H1 (cell line): ENCODE measurements around the gene KMT5B. TPM values are rescaled to one million over a fixed set of nuclear protein-coding genes. Genes with fewer than 3 reads are reported as not detected.

Experiments used
- CTCF ChIA-PET: fragments of 300-600 bp; sonication (Branson Sonifier 250); formaldehyde crosslinking; loops from one replicate; lab custom pipeline; 2021; ENCODE audit not compliant: partially characterized antibody; lab: Charles Lee
- POLR2A ChIA-PET: fragments of 300-600 bp; sonication (Branson Sonifier 250); formaldehyde crosslinking; loops from one replicate; lab custom pipeline; 2021; ENCODE audit warnings: inconsistent platforms; ENCODE audit not compliant: partially characterized antibody; lab: Charles Lee
- DNase-seq, 2 experiments: peaks; one replicate each; pipeline versions ENCODE4 v3.0.0 to v3.0.0-alpha.2; 2010 to 2022; ENCODE audit warnings: low spot score in 2 of 2, low read depth in 1 of 2, mixed read lengths in 1 of 2
- FAIRE-seq: peaks from 2 replicates; lab custom pipeline; 2011; peaks lifted over from hg19 to GRCh38; lab: Jason Lieb, UNC
- H2AFZ ChIP-seq: 2 replicates; pipeline ENCODE4 v1.8.1; 2012; ENCODE audit warnings: low read length, inconsistent platforms
- H2AK5ac ChIP-seq: 2 replicates; pipeline ENCODE4 v1.6.1; 2013; ENCODE audit warnings: low read depth, low read length
- H2BK120ac ChIP-seq: replicated peaks from 2 replicates; pipeline ENCODE3; 2013; ENCODE audit warnings: low read depth, low read length, inconsistent platforms
- H2BK12ac ChIP-seq: 2 replicates; pipeline ENCODE4 v1.6.1; 2013; ENCODE audit warnings: low read depth, low read length
- H2BK15ac ChIP-seq: 2 replicates; pipeline ENCODE4 v1.6.1; 2013; ENCODE audit warnings: low read length
- H2BK20ac ChIP-seq: 2 replicates; pipeline ENCODE4 v1.6.1; 2013; ENCODE audit warnings: low read length
- H2BK5ac ChIP-seq: 2 replicates; pipeline ENCODE4 v1.6.1; 2013; ENCODE audit warnings: low read depth, low read length
- H3K14ac ChIP-seq: 2 replicates; pipeline ENCODE4 v1.6.1; 2013; ENCODE audit warnings: inconsistent platforms; ENCODE audit not compliant: insufficient read length
- H3K18ac ChIP-seq: 2 replicates; pipeline ENCODE4 v1.6.1; 2013; ENCODE audit warnings: low read length; ENCODE audit errors: extremely low read depth
- H3K23ac ChIP-seq: 2 replicates; pipeline ENCODE4 v1.6.1; 2013; ENCODE audit warnings: inconsistent platforms; ENCODE audit not compliant: insufficient read length
- H3K23me2 ChIP-seq: 2 replicates; pipeline ENCODE4 v1.6.1; 2013; ENCODE audit warnings: low read depth, low read length
- H3K27ac ChIP-seq: 2 replicates; pipeline ENCODE4 v1.6.1; 2011; ENCODE audit warnings: low read depth, low read length, inconsistent platforms
- H3K27me3 ChIP-seq, 4 experiments: replicated peaks in 1 of 4; 1 replicate in 1 of 4; 2 replicates in 3 of 4; pipeline versions ENCODE4 v1.6.1 to v1.8.1; 2011 to 2013; ENCODE audit warnings: low read length in 3 of 4, mild to moderate bottlenecking in 3 of 4, inconsistent platforms in 2 of 4, mixed read lengths in 2 of 4, moderate library complexity in 1 of 4; ENCODE audit not compliant: control insufficient read depth in 3 of 4, insufficient read depth in 3 of 4; ENCODE audit errors: extremely low read depth in 1 of 4
- H3K36me3 ChIP-seq, 4 experiments: 2 replicates each; pipeline versions ENCODE4 v1.6.1 to v1.8.1; 2011 to 2013; ENCODE audit warnings: mild to moderate bottlenecking in 4 of 4, low read length in 3 of 4, moderate library complexity in 2 of 4, control low read depth in 1 of 4, inconsistent platforms in 1 of 4; ENCODE audit not compliant: insufficient read depth in 4 of 4, control insufficient read depth in 2 of 4
- H3K4ac ChIP-seq: replicated peaks from 2 replicates; pipeline ENCODE3; 2013; ENCODE audit warnings: low read length, low read depth, mixed read lengths, inconsistent platforms; ENCODE audit not compliant: insufficient read length
- H3K4me1 ChIP-seq, 4 experiments: replicated peaks in 1 of 4; 1 replicate in 1 of 4; 2 replicates in 3 of 4; pipeline versions ENCODE4 v1.6.1 to v1.8.1; 2011 to 2013; ENCODE audit warnings: low read length in 3 of 4, inconsistent platforms in 2 of 4, mixed read lengths in 1 of 4; ENCODE audit not compliant: insufficient read depth in 4 of 4, control insufficient read depth in 3 of 4
- H3K4me2 ChIP-seq, 2 experiments: 2 replicates each; pipeline versions ENCODE4 v1.6.1 to v1.8.1; 2011 to 2013; ENCODE audit warnings: low read depth in 2 of 2, low read length in 2 of 2, control low read depth in 1 of 2, inconsistent platforms in 1 of 2, mild to moderate bottlenecking in 1 of 2; ENCODE audit not compliant: insufficient read depth in 1 of 2
- H3K4me3 ChIP-seq, 4 experiments: fragments of 200-600, 300-600 bp in 1 of 4; sonication (generic), shearing (Covaris generic), sonication (Bioruptor Twin) in 1 of 4; 2 replicates each; pipeline versions ENCODE4 v1.5.1 to v1.8.1; 2011 to 2016; ENCODE audit warnings: low read length in 4 of 4, low read depth in 3 of 4, control low read depth in 2 of 4, inconsistent platforms in 2 of 4, mild to moderate bottlenecking in 2 of 4, mixed read lengths in 1 of 4, moderate library complexity in 1 of 4; ENCODE audit not compliant: insufficient read depth in 2 of 4; ENCODE audit errors: extremely low read depth in 1 of 4
- H3K56ac ChIP-seq: replicated peaks from 2 replicates; pipeline ENCODE3; 2013; ENCODE audit warnings: low read depth, mild to moderate bottlenecking, mixed read lengths, low read length, inconsistent platforms; ENCODE audit not compliant: insufficient read length
- H3K79me1 ChIP-seq: 2 replicates; pipeline ENCODE4 v1.6.1; 2013; ENCODE audit warnings: low read depth, low read length, control low read depth
- H3K79me2 ChIP-seq, 2 experiments: 2 replicates each; pipeline versions ENCODE4 v1.6.1 to v1.8.1; 2012 to 2013; ENCODE audit warnings: low read length in 2 of 2, mild to moderate bottlenecking in 2 of 2, inconsistent platforms in 1 of 2; ENCODE audit not compliant: insufficient read depth in 2 of 2, control insufficient read depth in 1 of 2
- H3K9ac ChIP-seq, 4 experiments: replicated peaks in 1 of 4; 1 replicate in 1 of 4; 2 replicates in 3 of 4; pipeline versions ENCODE4 v1.6.1 to v1.8.1; 2011 to 2013; ENCODE audit warnings: low read depth in 3 of 4, low read length in 3 of 4, control low read depth in 2 of 4, mild to moderate bottlenecking in 2 of 4, moderate library complexity in 2 of 4, inconsistent platforms in 1 of 4; ENCODE audit errors: extremely low read depth in 1 of 4
- H3K9me3 ChIP-seq, 2 experiments: 2 replicates each; pipeline versions ENCODE4 v1.6.1 to v1.8.1; 2012 to 2013; ENCODE audit warnings: mild to moderate bottlenecking in 2 of 2, moderate library complexity in 2 of 2, control low read depth in 1 of 2, inconsistent platforms in 1 of 2, low read depth in 1 of 2, low read length in 1 of 2, mixed read lengths in 1 of 2; ENCODE audit not compliant: insufficient read depth in 2 of 2
- H4K20me1 ChIP-seq, 2 experiments: replicated peaks in 1 of 2; 2 replicates each; pipeline versions ENCODE3 to v1.8.1; 2011 to 2013; ENCODE audit warnings: inconsistent platforms in 2 of 2, low read length in 2 of 2, mild to moderate bottlenecking in 1 of 2; ENCODE audit not compliant: insufficient read depth in 2 of 2, control insufficient read depth in 1 of 2
- H4K5ac ChIP-seq: 2 replicates; pipeline ENCODE4 v1.6.1; 2013; ENCODE audit warnings: low read length, low read depth, mixed read lengths, inconsistent platforms; ENCODE audit not compliant: insufficient read length
- H4K8ac ChIP-seq: 2 replicates; pipeline ENCODE4 v1.8.0; 2013; ENCODE audit warnings: mild to moderate bottlenecking, moderate library complexity, low read length, inconsistent platforms; ENCODE audit not compliant: insufficient read depth; ENCODE audit errors: extremely low read depth
- H4K91ac ChIP-seq: replicated peaks from 2 replicates; pipeline ENCODE3; 2013; ENCODE audit warnings: low read length, mixed read lengths, inconsistent platforms; ENCODE audit not compliant: insufficient read length
- CBX8 ChIP-seq: fragments of 300-800, 300-1000 bp; sonication (generic); IDR thresholded peaks from 2 replicates; pipeline ENCODE4 v1.7.1; 2016; ENCODE audit warnings: low read depth, low read length, borderline replicate concordance
- EP300 ChIP-seq, 2 experiments: IDR thresholded peaks; 1 replicate in 1 of 2; 2 replicates in 1 of 2; pipeline ENCODE4 v1.6.1; 2011 to 2012; ENCODE audit warnings: low read depth in 2 of 2, low read length in 2 of 2, mild to moderate bottlenecking in 2 of 2, borderline replicate concordance in 1 of 2, inconsistent platforms in 1 of 2, moderate library complexity in 1 of 2
- KDM4A ChIP-seq: IDR thresholded peaks from one replicate; pipeline ENCODE4 v1.7.1; 2012; ENCODE audit warnings: low read depth, mild to moderate bottlenecking, moderate library complexity, low read length, inconsistent platforms; ENCODE audit not compliant: severe bottlenecking
- NANOG ChIP-seq: IDR thresholded peaks from 2 replicates; pipeline ENCODE4 v1.6.1; 2011; ENCODE audit warnings: low read length, low read depth, mild to moderate bottlenecking, inconsistent platforms; ENCODE audit not compliant: insufficient read depth, poor library complexity, severe bottlenecking
- RAD21 ChIP-seq, 2 experiments: IDR thresholded peaks in 1 of 2; conservative IDR thresholded peaks in 1 of 2; 2 replicates each; pipeline ENCODE4 v1.6.1; 2011; ENCODE audit warnings: low read depth in 2 of 2, low read length in 2 of 2, improper control_type of control experiment in 1 of 2, inconsistent platforms in 1 of 2, mild to moderate bottlenecking in 1 of 2, moderate library complexity in 1 of 2
- RFX5 ChIP-seq: IDR thresholded peaks from 2 replicates; pipeline ENCODE4 v1.6.1; 2011; ENCODE audit warnings: low read depth, low read length, improper control_type of control experiment, borderline replicate concordance
- WGBS, 2 experiments: shearing (Covaris generic) in 1 of 2; methylation state at CpG; one replicate each; pipeline versions ENCODE4 v1.1.6 to v1.1.7; 2013 to 2015; ENCODE audit warnings: low lambda C conversion rate in 2 of 2, mixed read lengths in 2 of 2, inconsistent platforms in 1 of 2, low coverage in 1 of 2, missing lambda C conversion rate in 1 of 2; ENCODE audit not compliant: insufficient replicate concordance in 2 of 2, insufficient coverage in 1 of 2, insufficient read length in 1 of 2; ENCODE audit errors: extremely low coverage in 1 of 2, missing lambda C conversion rate in 1 of 2; 5-methylcytosine and 5-hydroxymethylcytosine counted together
- polyA plus RNA-seq, 7 experiments: library from polyadenylated mRNA; depleted of rRNA in 3 of 7; stranded (reverse) in 5 of 7; unstranded in 2 of 7; fragments of >200 nt in 5 of 7; fragments of 200-250 nt in 2 of 7; gene quantifications; 1 replicate in 5 of 7; 2 replicates in 1 of 7; 4 replicates in 1 of 7; pipeline versions ENCODE4 v1.2.1 to v1.2.3, GENCODE V29; 2011 to 2013; ENCODE audit warnings: missing spikeins in 2 of 7, mixed read lengths in 2 of 7
- total RNA-seq: library from RNA; stranded (reverse); fragmentation: NEBNext Ultra II Directional; extraction: Animal tissue kit (Norgen Biotek cat#: 25700); gene quantifications from 2 replicates; pipeline ENCODE4 v1.2.1, GENCODE V29; 2021
- TF ChIP-seq, protein P1 (sequence below): IDR thresholded peaks from 2 replicates; pipeline ENCODE4 v1.6.1; 2012; ENCODE audit warnings: inconsistent platforms

The KMT5B gene
- total and polyA plus RNA-seq, 2 of the 8 experiments (the other 6 are each of a cell fraction or from before 2014, with no cell fraction given), result 11.0 to 40.8 TPM

DNA sequence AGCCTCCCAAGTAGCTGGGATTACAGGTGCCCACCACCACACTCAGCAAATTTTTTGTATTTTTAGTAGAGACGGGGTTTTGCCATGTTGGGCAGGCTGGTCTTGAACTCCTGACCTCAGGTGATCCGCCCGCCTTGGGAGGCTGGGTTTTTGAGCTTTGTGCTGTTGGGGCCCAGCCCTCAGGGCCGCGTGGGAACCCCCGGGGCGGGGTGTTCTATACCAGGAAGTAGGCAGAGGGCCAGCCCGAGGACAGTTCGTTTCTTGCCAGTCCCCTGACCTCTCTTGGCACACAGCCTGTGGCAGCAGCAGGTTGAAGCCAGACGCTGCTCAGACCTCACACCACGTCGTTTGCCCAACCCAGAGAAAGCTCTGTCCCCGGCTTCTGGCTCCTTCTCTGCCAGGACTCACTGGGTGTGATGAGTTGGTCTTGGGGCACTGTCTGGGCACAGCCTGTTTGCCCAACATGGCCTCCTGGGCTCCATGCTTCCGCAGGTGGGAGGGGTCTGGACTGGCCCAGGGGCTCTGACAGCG, 67.0 kb downstream of the KMT5B start:
- Histone ChIP-seq H3K18ac (no peak overlapping the region), H4K20me1 (no peaks in the 10 kb centered on the region), H3K4ac (no peak overlapping the region), H3K79me1 (no peaks in the 10 kb centered on the region), H3K14ac (no peak overlapping the region), H2AK5ac (no peak overlapping the region), H2BK15ac (no peak overlapping the region), H3K27ac (no peak overlapping the region), H3K79me2 (no peaks in the 10 kb centered on the region)
- ChIA-PET CTCF (interaction anchor here (0.6 to 1.7 kb wide), 5 partner anchors 9 to 120 kb away, joined by 3 to 5 read pairs (median 5); no protein-coding TSS in a partner anchor), POLR2A (interaction anchor here (0.7 to 2.0 kb wide), 7 partner anchors 12 to 94 kb away, joined by 3 to 6 read pairs (median 4); partner anchors contain the start of gene CHKA)
- 94% methylated on average over 13 of the region's 15 CpGs; no CpG with 5 or more reads in 1 of the 2 experiments for WGBS, 2 experiments
- no peak for TF ChIP-seq RFX5
- no peak for TF ChIP-seq KDM4A
- no peak for TF ChIP-seq CBX8
- TF ChIP-seq, protein P1, sequence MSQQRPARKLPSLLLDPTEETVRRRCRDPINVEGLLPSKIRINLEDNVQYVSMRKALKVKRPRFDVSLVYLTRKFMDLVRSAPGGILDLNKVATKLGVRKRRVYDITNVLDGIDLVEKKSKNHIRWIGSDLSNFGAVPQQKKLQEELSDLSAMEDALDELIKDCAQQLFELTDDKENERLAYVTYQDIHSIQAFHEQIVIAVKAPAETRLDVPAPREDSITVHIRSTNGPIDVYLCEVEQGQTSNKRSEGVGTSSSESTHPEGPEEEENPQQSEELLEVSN, result no peak
- no peak for TF ChIP-seq NANOG
- TF ChIP-seq RAD21 (IDR thresholded peaks at IDR 0.05 in 1 of 2, conservative IDR thresholded peaks at IDR 0.05 in 1 of 2; ENCODE audit: low read depth in 2 of 2, low read length in 2 of 2), result no peak
- no peak for TF ChIP-seq EP300 (IDR thresholded peaks at IDR 0.05; ENCODE audit: borderline replicate concordance in 1 of 2, low read depth in 2 of 2, low read length in 2 of 2)
- TF ChIP-seq, all 59 proteins: peak for 0
- no peak overlapping the region for H3K23ac ChIP-seq
- H3K9ac ChIP-seq, result no peak overlapping the region
- H3K23me2 ChIP-seq, result no peaks in the 10 kb centered on the region
- peak overlapping the region; percentile 9; the same call in 1 of the 2 replicates for H4K8ac ChIP-seq
- H2BK20ac ChIP-seq, result no peak overlapping the region
- DNase-seq, result no peak
- no peak overlapping the region for H3K4me2 ChIP-seq
- no peak overlapping the region for H2BK5ac ChIP-seq
- no peak overlapping the region for H4K91ac ChIP-seq
- no peak overlapping the region for H3K56ac ChIP-seq
- no peaks in the 10 kb centered on the region for H3K4me1 ChIP-seq
- H4K5ac ChIP-seq, result no peak overlapping the region
- no peaks in the 10 kb centered on the region for H3K36me3 ChIP-seq
- no peaks in the 10 kb centered on the region for H3K9me3 ChIP-seq
- no peak overlapping the region for H2BK12ac ChIP-seq
- FAIRE-seq, result no peak
- H3K4me3 ChIP-seq, result no peak overlapping the region
- H2AFZ ChIP-seq, result no peak overlapping the region
- H3K27me3 ChIP-seq, result no peaks in the 10 kb centered on the region
- no peak overlapping the region for H2BK120ac ChIP-seq
